Effector memory CD4-positive, alpha-beta T cell (primary cell): Measurements from ENCODE around the gene SEMA5A.

Experiments used
- DNase-seq, 3 donors: peaks; one replicate each; pipeline ENCODE4 v3.0.0-alpha.2; 2020
- H3K27ac ChIP-seq: 2 replicates; pipeline ENCODE4 v1.7.0; 2013; ENCODE audit warnings: mild to moderate bottlenecking, low read length, moderate library complexity; ENCODE audit not compliant: insufficient read depth, poor library complexity, severe bottlenecking
- H3K27me3 ChIP-seq: replicated peaks from 2 replicates; pipeline ENCODE4 v1.7.0; 2013; ENCODE audit warnings: mild to moderate bottlenecking, low read length; ENCODE audit not compliant: insufficient read depth, control insufficient read depth, poor library complexity, severe bottlenecking
- H3K36me3 ChIP-seq: 2 replicates; pipeline ENCODE4 v1.7.0; 2013; ENCODE audit warnings: mild to moderate bottlenecking, low read length, moderate library complexity; ENCODE audit not compliant: control insufficient read depth, insufficient read depth
- H3K4me1 ChIP-seq: 2 replicates; pipeline ENCODE4 v1.7.0; 2013; ENCODE audit warnings: low read length, mild to moderate bottlenecking; ENCODE audit not compliant: control insufficient read depth, insufficient read depth, poor library complexity, severe bottlenecking
- H3K4me3 ChIP-seq: 2 replicates; pipeline ENCODE4 v1.7.0; 2013; ENCODE audit warnings: low read length, low read depth, mild to moderate bottlenecking; ENCODE audit not compliant: insufficient read depth, poor library complexity, severe bottlenecking
- H3K9me3 ChIP-seq: 2 replicates; pipeline ENCODE4 v1.7.0; 2013; ENCODE audit warnings: mild to moderate bottlenecking, low read length, moderate library complexity; ENCODE audit not compliant: control insufficient read depth

Gene SEMA5A

DNA sequence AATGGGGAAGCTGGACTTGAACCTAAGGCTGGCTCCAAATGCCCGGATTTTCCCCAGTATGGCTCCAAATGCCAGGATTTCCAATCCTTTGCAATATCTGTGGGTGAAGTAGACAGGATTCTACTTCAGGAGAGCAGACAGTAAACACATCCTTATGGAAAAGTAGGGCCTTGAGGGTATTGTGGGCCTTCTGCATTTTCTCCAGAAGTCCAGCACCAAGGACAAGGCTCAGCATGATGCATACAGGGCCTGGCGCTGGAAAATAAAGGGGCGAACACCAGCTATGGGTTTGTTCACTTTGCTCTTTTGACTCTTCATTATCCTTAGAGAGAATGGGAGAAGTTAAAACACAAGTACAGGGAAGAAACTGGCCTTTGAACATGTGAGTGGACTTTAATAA, 347.5 kb downstream of the SEMA5A start:
- no peaks in the 10 kb centered on the region for H3K4me1 ChIP-seq
- no peak overlapping the region for H3K27ac ChIP-seq
- DNase-seq, result no peak

DNA sequence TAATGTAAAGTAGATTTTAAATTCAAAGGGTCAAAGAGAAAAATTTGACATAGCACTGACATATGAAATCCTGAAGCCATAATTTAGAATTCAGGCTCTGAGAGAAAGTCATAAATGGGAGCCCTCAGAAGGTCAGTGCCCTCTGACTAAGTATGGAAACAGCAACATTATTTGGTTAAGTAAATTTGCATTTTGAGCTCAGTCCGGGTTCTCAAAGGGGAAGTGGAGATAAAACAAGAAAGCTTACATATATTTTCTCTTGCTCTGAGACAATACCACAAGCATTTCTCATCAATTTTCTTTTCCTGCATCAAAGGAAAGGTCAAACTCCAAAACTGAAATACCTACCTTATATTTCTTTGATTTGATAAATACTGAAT, 348.0 kb downstream of the SEMA5A start:
- Histone ChIP-seq H3K36me3 (no peaks in the 10 kb centered on the region), H3K9me3 (no peaks in the 10 kb centered on the region), H3K27me3 (no peaks in the 10 kb centered on the region), H3K4me3 (no peak overlapping the region), H3K27ac (no peak overlapping the region), H3K4me1 (no peaks in the 10 kb centered on the region)
- DNase-seq, result no peak

More for the DNA sequence above, 347.5 kb downstream of the SEMA5A start:
- Histone ChIP-seq H3K4me3 (no peak overlapping the region), H3K27me3 (no peaks in the 10 kb centered on the region), H3K36me3 (no peaks in the 10 kb centered on the region), H3K9me3 (no peaks in the 10 kb centered on the region)

- no peak for DNase-seq
- no peaks in the 10 kb centered on the region for H3K36me3 ChIP-seq
- H3K9me3 ChIP-seq, result no peaks in the 10 kb centered on the region
- no peaks in the 10 kb centered on the region for H3K27me3 ChIP-seq
- no peaks in the 10 kb centered on the region for H3K4me1 ChIP-seq
- H3K4me3 ChIP-seq, result no peak overlapping the region
- no peak overlapping the region for H3K27ac ChIP-seq
Measured at GRCh38 chr5:9196403-9197227, 349.3 kb downstream of the SEMA5A start.

DNA sequence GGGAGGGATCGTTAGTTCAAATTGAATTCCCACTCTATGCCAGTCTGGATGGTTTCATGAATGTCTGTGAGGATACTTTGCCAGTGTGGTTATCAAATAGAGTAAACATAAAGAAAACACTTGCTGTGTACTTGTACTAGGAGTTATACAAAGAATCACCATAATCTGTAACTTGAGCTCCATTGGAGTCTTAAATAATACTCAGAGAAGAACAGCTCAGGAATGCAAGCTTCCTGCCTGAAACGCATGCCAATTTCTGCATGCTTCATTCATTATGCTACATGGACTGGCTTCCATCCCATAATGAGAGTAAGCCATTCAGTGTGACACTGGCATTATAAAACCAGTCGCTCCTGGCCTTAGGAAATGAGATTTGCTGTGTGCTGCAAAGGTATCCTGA, 351.4 kb downstream of the SEMA5A start:
- Histone ChIP-seq H3K4me3 (no peak overlapping the region), H3K4me1 (no peaks in the 10 kb centered on the region), H3K27me3 (no peaks in the 10 kb centered on the region), H3K27ac (no peak overlapping the region), H3K36me3 (no peaks in the 10 kb centered on the region), H3K9me3 (no peaks in the 10 kb centered on the region)
- DNase-seq, result no peak

- Histone ChIP-seq H3K4me3 (no peak overlapping the region), H3K36me3 (no peaks in the 10 kb centered on the region), H3K27ac (no peak overlapping the region), H3K27me3 (no peaks in the 10 kb centered on the region), H3K9me3 (no peaks in the 10 kb centered on the region), H3K4me1 (no peaks in the 10 kb centered on the region)
- DNase-seq, result no peak
Measured at GRCh38 chr5:9192266-9192665, 353.6 kb downstream of the SEMA5A start.

- H3K27ac ChIP-seq, result no peak overlapping the region
- H3K4me1 ChIP-seq, result no peaks in the 10 kb centered on the region
- no peaks in the 10 kb centered on the region for H3K27me3 ChIP-seq
- no peak overlapping the region for H3K4me3 ChIP-seq
- no peaks in the 10 kb centered on the region for H3K9me3 ChIP-seq
- DNase-seq, result no peak
- no peaks in the 10 kb centered on the region for H3K36me3 ChIP-seq
Measured at GRCh38 chr5:9189681-9190080, 356.2 kb downstream of the SEMA5A start.

- H3K4me3 ChIP-seq, result no peak overlapping the region
- no peaks in the 10 kb centered on the region for H3K27me3 ChIP-seq
- no peak overlapping the region for H3K27ac ChIP-seq
- H3K4me1 ChIP-seq, result no peaks in the 10 kb centered on the region
- DNase-seq, result no peak
- H3K9me3 ChIP-seq, result no peaks in the 10 kb centered on the region
- no peaks in the 10 kb centered on the region for H3K36me3 ChIP-seq
Measured at GRCh38 chr5:9188956-9189355, 356.9 kb downstream of the SEMA5A start.

DNA sequence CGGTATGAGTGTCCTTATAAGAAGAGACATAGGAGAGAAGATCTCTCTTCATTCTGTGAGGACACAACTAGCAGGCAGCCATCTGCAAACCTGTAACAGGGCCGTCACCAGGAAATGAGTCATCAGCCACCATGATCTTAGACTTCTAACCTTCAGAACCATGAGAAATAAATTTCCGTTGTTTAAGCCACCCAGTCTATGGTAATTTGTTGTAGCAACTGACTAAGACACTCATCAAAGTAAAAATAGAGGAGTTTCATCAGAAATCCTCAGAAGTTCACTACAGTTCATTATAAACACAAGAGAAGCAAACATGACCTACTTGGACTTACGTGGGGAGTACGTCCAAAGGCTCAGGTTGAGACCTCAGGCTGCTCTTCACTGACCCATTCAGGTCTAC, 357.7 kb downstream of the SEMA5A start:
- Histone ChIP-seq H3K9me3 (no peaks in the 10 kb centered on the region), H3K36me3 (no peaks in the 10 kb centered on the region), H3K27ac (no peak overlapping the region), H3K4me1 (no peaks in the 10 kb centered on the region), H3K27me3 (no peaks in the 10 kb centered on the region), H3K4me3 (no peak overlapping the region)
- no peak for DNase-seq

GRCh38 chr5:9187614-9188013, 358.3 kb downstream of the SEMA5A start:
- Histone ChIP-seq H3K4me1 (no peaks in the 10 kb centered on the region), H3K4me3 (no peak overlapping the region), H3K9me3 (no peaks in the 10 kb centered on the region), H3K27me3 (no peaks in the 10 kb centered on the region), H3K27ac (no peak overlapping the region), H3K36me3 (no peaks in the 10 kb centered on the region)
- DNase-seq, result no peak

GRCh38 chr5:9186069-9186468, 359.8 kb downstream of the SEMA5A start:
- no peak overlapping the region for H3K4me3 ChIP-seq
- H3K27ac ChIP-seq, result no peak overlapping the region
- no peaks in the 10 kb centered on the region for H3K9me3 ChIP-seq
- no peaks in the 10 kb centered on the region for H3K4me1 ChIP-seq
- no peaks in the 10 kb centered on the region for H3K27me3 ChIP-seq
- no peak for DNase-seq
- no peaks in the 10 kb centered on the region for H3K36me3 ChIP-seq
